HG03575 (cell line): ENCODE results near the gene ZBTB24.

Experiments
- ATAC-seq: cut with Tn5 transposase; IDR thresholded peaks from one replicate; pipeline ENCODE4 v1.9.1; 2021; ENCODE audit not compliant: unreplicated experiment, insufficient number of reproducible peaks, low FRiP score; ENCODE audit errors: extremely low read depth

Gene ZBTB24

DNA sequence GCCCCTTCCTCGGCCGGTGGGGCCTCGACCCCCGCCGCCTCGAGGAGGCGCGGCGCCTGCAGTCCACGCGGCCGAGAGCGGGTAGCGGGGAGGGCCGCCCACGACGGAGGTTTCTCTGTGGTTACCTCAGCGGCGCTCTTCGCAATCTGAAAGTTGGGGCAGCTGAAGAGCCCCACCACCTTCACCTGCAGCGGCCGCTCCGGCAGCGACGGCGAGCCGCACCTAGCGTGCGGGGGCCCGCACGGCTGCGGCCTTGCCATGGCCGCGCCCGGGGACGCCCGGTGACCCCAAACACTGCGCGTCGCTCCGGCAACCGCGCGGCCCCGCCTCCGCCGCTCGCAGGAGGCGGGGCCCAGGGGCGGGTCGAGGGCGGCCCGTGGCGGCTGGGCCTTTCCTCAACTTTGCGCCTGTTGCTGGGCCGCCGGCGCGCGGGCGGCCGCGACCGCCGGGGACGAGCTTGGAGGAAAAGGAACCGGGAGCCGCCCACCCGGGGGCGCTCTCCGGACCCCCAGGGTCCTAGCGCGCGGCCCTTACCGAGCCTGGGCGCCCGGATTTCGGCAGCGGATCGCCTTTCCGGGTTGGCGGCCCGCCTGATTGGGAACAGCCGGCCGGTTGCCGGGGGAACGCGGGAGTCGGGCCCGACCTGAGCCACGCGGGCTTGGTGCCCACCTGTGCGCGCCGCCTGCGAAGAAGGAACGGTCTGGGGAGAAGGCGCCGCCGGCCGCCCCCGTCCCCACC is 42.5 kb downstream of the ZBTB24 start, which contains the start of the genes PPIL6 and SMPD2:
Gene PPIL6, minus strand, starts transcription at position 298 of the 738 bp plus-strand sequence. Its CDS starts 38 bp downstream, at position 260.
Gene SMPD2, plus strand, starts transcription at position 394 of the 738 bp plus-strand sequence. CDS start 398 bp downstream, outside the sequence.
- ATAC-seq: no peak

DNA sequence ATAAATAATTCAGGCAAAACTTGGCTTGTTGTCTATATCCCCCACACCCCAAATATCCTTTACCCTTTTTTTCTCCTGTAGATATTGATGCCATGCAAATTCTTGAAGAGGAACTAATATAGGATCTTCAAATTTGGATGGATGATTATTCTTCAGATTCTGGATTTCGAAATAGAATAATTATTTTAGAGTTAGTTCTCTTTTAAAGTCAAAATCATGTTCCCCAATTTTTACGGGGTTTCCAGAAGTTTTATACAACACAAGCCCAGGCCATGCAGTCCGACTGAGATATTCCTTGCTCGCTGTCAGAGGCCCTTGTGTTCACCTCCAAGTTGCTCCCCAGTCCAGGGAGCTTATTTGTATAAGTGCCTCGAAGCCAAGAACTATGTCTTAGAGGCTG is 47.0 kb downstream of the ZBTB24 start:
- no peak for ATAC-seq

GRCh38 chr6:109434456-109434855 is 48.6 kb downstream of the ZBTB24 start:
- ATAC-seq: no peak

- ATAC-seq: no peak
These were observed 53.5 kb downstream of the ZBTB24 start for GRCh38 chr6:109429496-109429895.

DNA sequence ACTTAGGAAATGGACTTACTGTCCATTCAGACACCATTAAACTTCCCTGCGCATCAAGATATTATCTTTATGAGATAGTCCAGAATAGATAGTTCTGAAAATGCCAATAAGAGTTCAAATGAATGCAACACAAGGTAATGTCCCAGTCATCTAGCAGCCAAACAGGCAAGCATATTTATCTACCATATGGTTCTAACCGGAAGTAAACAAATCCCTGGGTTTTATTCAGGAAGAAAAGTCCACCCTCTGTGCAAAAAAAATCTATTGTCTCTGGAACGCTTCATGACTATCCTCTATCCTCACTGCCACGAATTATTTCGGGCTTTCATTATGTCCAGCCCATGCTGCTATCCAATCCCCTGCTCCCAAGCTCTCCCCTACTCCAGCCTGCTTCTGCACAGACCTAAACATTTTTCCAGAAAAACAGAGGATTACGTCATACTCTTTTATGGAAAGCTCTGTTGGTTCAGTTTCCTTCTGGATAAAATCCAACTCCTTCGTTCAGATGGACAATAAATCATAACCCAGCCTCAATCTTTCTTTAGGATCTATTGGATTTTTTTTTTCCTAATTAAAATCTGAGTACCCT is 54.0 kb downstream of the ZBTB24 start:
- ATAC-seq: no peak

GRCh38 chr6:109424946-109425345 is 58.1 kb downstream of the ZBTB24 start:
- ATAC-seq: no peak

- no peak for ATAC-seq
These were observed 61.8 kb downstream of the ZBTB24 start for GRCh38 chr6:109421184-109421583.

GRCh38 chr6:109420751-109421150 is 62.3 kb downstream of the ZBTB24 start:
- no peak for ATAC-seq

- ATAC-seq: no peak
These were observed 65.4 kb downstream of the ZBTB24 start for GRCh38 chr6:109417646-109418045.
